Transverse colon (tissue), 4 donors: ENCODE data around the gene IGSF21. TPM values are rescaled to one million over a fixed set of nuclear protein-coding genes. Genes with fewer than 3 reads are reported as not detected.

ENCODE experiments used
- DNase-seq: peaks from one replicate; pipeline ENCODE4 v3.0.0-alpha.2; 2019
- H3K27ac ChIP-seq, 4 donors: fragments of 200-600 bp; sonication (generic); 2 replicates each; pipeline ENCODE4 v1.5.1; 2016 to 2018; ENCODE audit warnings: inconsistent platforms in 4 of 4
- H3K27me3 ChIP-seq: fragments of 200-600 bp; sonication (generic); 2 replicates; pipeline ENCODE4 v1.5.1; 2017; ENCODE audit warnings: inconsistent platforms
- H3K36me3 ChIP-seq, 4 donors: fragments of 200-600 bp; sonication (generic); 2 replicates each; pipeline ENCODE4 v1.5.1; 2017 to 2019; ENCODE audit warnings: inconsistent platforms in 4 of 4
- H3K4me1 ChIP-seq, 4 donors: fragments of 200-600 bp; sonication (generic); 2 replicates each; pipeline ENCODE4 v1.5.1; 2017 to 2020; ENCODE audit warnings: inconsistent platforms in 4 of 4
- H3K4me3 ChIP-seq, 4 donors: fragments of 200-600 bp; sonication (generic); 1 replicate in 1 of 4; 2 replicates in 3 of 4; pipeline versions ENCODE4 v1.5.1 to v1.6.1; 2017 to 2019; ENCODE audit warnings: inconsistent platforms in 4 of 4
- H3K9me3 ChIP-seq, 2 donors: fragments of 200-600 bp; sonication (generic); 2 replicates each; pipeline ENCODE4 v1.5.1; 2017 to 2019; ENCODE audit warnings: inconsistent platforms in 2 of 2
- CTCF ChIP-seq, 5 experiments: fragments of 200-600 bp in 3 of 5; fragments of 450-650 bp in 2 of 5; sonication (generic) in 3 of 5; IDR thresholded peaks; 1 replicate in 2 of 5; 2 replicates in 3 of 5; pipeline ENCODE4 v1.5.1; 2016 to 2017; ENCODE audit warnings: antibody characterized with exemption in 5 of 5, inconsistent platforms in 3 of 5, mild to moderate bottlenecking in 2 of 5, moderate library complexity in 1 of 5
- EP300 ChIP-seq: sonication (generic); formaldehyde crosslinking; IDR thresholded peaks from one replicate; pipeline ENCODE4 v1.6.1; 2017; ENCODE audit warnings: antibody characterized with exemption, low read depth
- POLR2A ChIP-seq: fragments of 450-650 bp; IDR thresholded peaks from one replicate; pipeline ENCODE4 v1.6.1; 2016; ENCODE audit warnings: antibody characterized with exemption, mild to moderate bottlenecking, moderate library complexity
- POLR2AphosphoS5 ChIP-seq, 3 donors: sonication (generic); formaldehyde crosslinking; IDR thresholded peaks; one replicate each; pipeline ENCODE4 v1.6.1; 2016; ENCODE audit warnings: antibody characterized with exemption in 3 of 3
- WGBS, 2 donors: methylation state at CpG; one replicate each; pipeline ENCODE4 v1.1.5; 2018; ENCODE audit warnings: low coverage in 1 of 2; 5-methylcytosine and 5-hydroxymethylcytosine counted together
- in situ Hi-C, 4 donors: fragments of 200-750 bp; cut with MboI; loops; one replicate each; pipeline versions ENCODE4 v1.15.0 to v1.15.1; 2017; ENCODE audit warnings: low sequenced_read_pairs in 3 of 4, low pct_ligation_motif_present in 1 of 4, low pct_unique_long_range_greater_than_20kb in 1 of 4
- intact Hi-C: fragments of 100-400 bp; cut with DNase I; formaldehyde crosslinking; loops from one replicate; pipeline ENCODE4 v1.15.1; 2023; ENCODE audit warnings: low total_unique reads
- total RNA-seq, 4 donors: library from RNA; depleted of rRNA; stranded (reverse); fragments of >200 nt; gene quantifications; one replicate each; pipeline ENCODE4 v1.1.0, GENCODE V29; 2016

The IGSF21 gene
- total RNA-seq, 4 donors from 2014 or later: 1.1 to 6.8 (median 1.6) TPM; not detected in 1

GRCh38 chr1:18101508-18101907, 6.1 kb upstream of the IGSF21 start:
- no peak for TF ChIP-seq POLR2A
- in situ Hi-C loops: no loop called here
- Histone ChIP-seq H3K36me3 (no peaks in the 10 kb centered on the region), H3K4me3 (no peak overlapping the region), H3K9me3 (no peaks in the 10 kb centered on the region), H3K27ac (no peak overlapping the region), H3K27me3 (peaks cover 18% of the 10 kb centered on the region), H3K4me1 (no peaks in the 10 kb centered on the region)
- WGBS, 2 donors: 88% methylated on average over 2 of the region's 2 CpGs; no CpG with 5 or more reads in 1 of the 2 donors
- intact Hi-C loops: no loop called here
- no peak for DNase-seq

- Histone ChIP-seq H3K27ac (no peak overlapping the region), H3K9me3 (no peaks in the 10 kb centered on the region), H3K4me3 (no peak overlapping the region), H3K4me1 (peaks cover 0 to 4% (median 2%) of the 10 kb centered on the region in 4 donors), H3K36me3 (no peaks in the 10 kb centered on the region), H3K27me3 (peaks cover 42% of the 10 kb centered on the region)
- 60 to 79% methylated on average over 2 to 7 of the region's 7 CpGs for WGBS, 2 donors
- in situ Hi-C loops (no loop called here), intact Hi-C loops (no loop called here)
- no peak for DNase-seq
- no peak for TF ChIP-seq POLR2A
- TF ChIP-seq CTCF (IDR thresholded peaks at IDR 0.05): no peak
- no peak for TF ChIP-seq POLR2AphosphoS5 (IDR thresholded peaks at IDR 0.05)
These were observed 3.7 kb upstream of the IGSF21 start for GRCh38 chr1:18103788-18104421.

GRCh38 chr1:18104546-18105100, 3.0 kb upstream of the IGSF21 start:
- Histone ChIP-seq H3K9me3 (no peaks in the 10 kb centered on the region), H3K4me3 (no peak overlapping the region), H3K4me1 (peaks cover 0 to 11% (median 5%) of the 10 kb centered on the region in 4 donors), H3K27me3 (peaks cover 49% of the 10 kb centered on the region), H3K27ac (no peak overlapping the region), H3K36me3 (no peaks in the 10 kb centered on the region)
- intact Hi-C loops (no loop called here), in situ Hi-C loops (no loop called here)
- TF ChIP-seq POLR2A (no peak), POLR2AphosphoS5 (IDR thresholded peaks at IDR 0.05) (no peak), CTCF (IDR thresholded peaks at IDR 0.05) (no peak), EP300 (no peak)
- no peak for DNase-seq
- 67% methylated on average over 9 of the region's 9 CpGs; no CpG with 5 or more reads in 1 of the 2 donors for WGBS, 2 donors

- H3K4me3 ChIP-seq: no peak overlapping the region
- no peaks in the 10 kb centered on the region for H3K36me3 ChIP-seq
- no peak for DNase-seq
- TF ChIP-seq POLR2A: no peak
- TF ChIP-seq EP300: no peak
- TF ChIP-seq CTCF (IDR thresholded peaks at IDR 0.05): no peak
- no peak for TF ChIP-seq POLR2AphosphoS5 (IDR thresholded peaks at IDR 0.05)
- peaks cover 55% of the 10 kb centered on the region for H3K27me3 ChIP-seq
- H3K9me3 ChIP-seq: no peaks in the 10 kb centered on the region
- intact Hi-C loops (no loop called here), in situ Hi-C loops (no loop called here)
- H3K4me1 ChIP-seq: peaks cover 0 to 17% (median 11%) of the 10 kb centered on the region in 4 donors
- no peak overlapping the region for H3K27ac ChIP-seq
- WGBS, 2 donors: 97% methylated on average over 4 of the region's 4 CpGs; no CpG with 5 or more reads in 1 of the 2 donors
These were observed 2.4 kb upstream of the IGSF21 start for GRCh38 chr1:18105196-18105595.
